Measurements from ENCODE around the gene NKPD1. TPM values are rescaled to one million over a fixed set of nuclear protein-coding genes. Genes with fewer than 3 reads are reported as not detected.

NKPD1 gene
- total RNA-seq, 2 experiments from 2014 or later, result 0.17 TPM; not detected in 1

DNA sequence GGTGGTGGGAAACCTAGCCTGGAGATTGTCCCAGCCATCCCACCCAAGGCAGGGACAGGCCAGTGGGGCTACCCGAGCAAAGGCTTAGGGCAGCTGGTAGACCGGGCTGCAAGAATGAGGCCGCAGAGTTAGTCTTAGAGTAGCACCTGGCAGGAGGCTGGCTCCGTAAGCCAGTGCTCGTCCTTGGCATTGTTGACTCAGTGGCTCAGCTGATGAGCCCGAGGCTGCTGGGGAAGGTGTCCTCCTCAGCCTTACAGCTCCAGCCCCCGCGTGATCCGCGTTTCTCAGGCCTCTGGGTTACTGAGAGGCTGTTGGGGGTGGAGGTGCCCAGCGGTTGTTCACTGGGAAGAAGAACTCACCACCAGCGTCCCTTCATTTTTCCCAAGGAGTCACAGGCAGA is 43.1 kb downstream of the NKPD1 start:
- no peaks in the 10 kb centered on the region for H3K36me3 Mint-ChIP-seq (ENCODE audit: low read depth)
- no peak for DNase-seq
- intact Hi-C loops (cut with micrococcal nuclease), result loop anchor here (2.0 to 5.0 kb wide), 2 partner anchors 25 to 40 kb away; partner anchors contain the start of genes GEMIN7, PPP1R37 and ZNF296
- H3K27me3 Mint-ChIP-seq (ENCODE audit: low read depth), result no peaks in the 10 kb centered on the region
- H3K9me3 Mint-ChIP-seq, result no peaks in the 10 kb centered on the region
- H3K27ac Mint-ChIP-seq, result no peak overlapping the region
- H3K4me1 Mint-ChIP-seq (ENCODE audit: low read depth), result peaks cover 66% of the 10 kb centered on the region
- H3K4me3 Mint-ChIP-seq, result no peak overlapping the region
- CTCF ChIA-PET, result interaction anchor here (0.7 to 1.2 kb wide), 4 partner anchors 9 to 30 kb away, joined by 3 to 5 read pairs (median 4); partner anchors contain the start of gene PPP1R37

DNA sequence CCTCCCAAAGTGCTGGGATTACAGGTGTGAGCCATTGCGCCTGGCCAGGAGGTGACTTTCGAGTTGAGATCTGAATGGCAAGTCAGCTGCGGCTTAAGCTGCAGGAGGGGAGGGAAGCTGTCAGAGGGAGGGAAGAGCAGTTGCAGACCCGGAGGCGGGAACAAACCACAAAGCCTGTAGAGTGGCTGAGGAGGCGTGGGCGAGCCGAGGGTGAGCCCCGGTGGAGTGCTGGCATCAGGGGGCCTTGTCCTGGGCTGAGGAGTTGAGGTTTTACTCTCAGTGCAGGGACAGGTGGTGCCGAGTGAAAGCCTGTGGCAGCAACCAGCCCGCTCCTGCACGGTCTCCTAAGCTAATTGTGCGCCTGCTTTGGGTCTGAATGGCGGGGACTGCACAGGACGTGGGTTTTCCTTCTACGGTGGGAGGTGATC is 43.6 kb downstream of the NKPD1 start:
- H3K4me1 Mint-ChIP-seq (ENCODE audit: low read depth), result peaks cover 66% of the 10 kb centered on the region
- H3K36me3 Mint-ChIP-seq (ENCODE audit: low read depth), result no peaks in the 10 kb centered on the region
- peak; percentile 81 for DNase-seq
- intact Hi-C loops (cut with micrococcal nuclease), result loop anchor here (2.0 to 5.0 kb wide), 2 partner anchors 24 to 40 kb away; partner anchors contain the start of genes GEMIN7, PPP1R37 and ZNF296
- CTCF ChIA-PET, result interaction anchor here (0.6 to 1.3 kb wide), 5 partner anchors 8 to 30 kb away, joined by 3 to 5 read pairs (median 3); partner anchors contain the start of gene PPP1R37
- H3K27ac Mint-ChIP-seq, result no peak overlapping the region
- no peaks in the 10 kb centered on the region for H3K27me3 Mint-ChIP-seq (ENCODE audit: low read depth)
- no peaks in the 10 kb centered on the region for H3K9me3 Mint-ChIP-seq
- H3K4me3 Mint-ChIP-seq, result no peak overlapping the region

- Mint-ChIP-seq H3K27me3 (ENCODE audit: low read depth) (no peaks in the 10 kb centered on the region), H3K27ac (no peak overlapping the region), H3K9me3 (no peaks in the 10 kb centered on the region), H3K36me3 (ENCODE audit: low read depth) (no peaks in the 10 kb centered on the region), H3K4me1 (ENCODE audit: low read depth) (peaks cover 61% of the 10 kb centered on the region), H3K4me3 (no peak overlapping the region)
- intact Hi-C loops (cut with micrococcal nuclease), result loop anchor here (2.0 to 5.0 kb wide), 2 partner anchors 23 to 39 kb away; partner anchors contain the start of genes GEMIN7, PPP1R37 and ZNF296
- no peak for DNase-seq
- CTCF ChIA-PET, result interaction anchor here (1.3 kb wide), 1 partner anchor 9 kb away, joined by 3 read pairs; no protein-coding TSS in a partner anchor
Measured at GRCh38 chr19:45115809-45116615, 44.8 kb downstream of the NKPD1 start.

GRCh38 chr19:45114116-45114515 is 46.7 kb downstream of the NKPD1 start:
- H3K9me3 Mint-ChIP-seq, result no peaks in the 10 kb centered on the region
- peaks cover 56% of the 10 kb centered on the region for H3K4me1 Mint-ChIP-seq (ENCODE audit: low read depth)
- no peak overlapping the region for H3K4me3 Mint-ChIP-seq
- no peaks in the 10 kb centered on the region for H3K36me3 Mint-ChIP-seq (ENCODE audit: low read depth)
- H3K27ac Mint-ChIP-seq, result no peak overlapping the region
- CTCF ChIA-PET, result interaction anchor here (1.0 to 1.2 kb wide), 2 partner anchors 11 to 12 kb away, joined by 4 read pairs; no protein-coding TSS in a partner anchor
- no peak for DNase-seq
- intact Hi-C loops (cut with micrococcal nuclease), result no loop called here
- H3K27me3 Mint-ChIP-seq (ENCODE audit: low read depth), result no peaks in the 10 kb centered on the region

- Mint-ChIP-seq H3K4me1 (ENCODE audit: low read depth) (peaks cover 51% of the 10 kb centered on the region), H3K27ac (no peak overlapping the region), H3K36me3 (ENCODE audit: low read depth) (no peaks in the 10 kb centered on the region), H3K9me3 (no peaks in the 10 kb centered on the region), H3K27me3 (ENCODE audit: low read depth) (no peaks in the 10 kb centered on the region), H3K4me3 (no peak overlapping the region)
- intact Hi-C loops (cut with micrococcal nuclease), result no loop called here
- CTCF ChIA-PET, result interaction anchor here (1.0 to 1.2 kb wide), 3 partner anchors 10 to 13 kb away, joined by 3 to 4 read pairs (median 4); no protein-coding TSS in a partner anchor
- DNase-seq, result no peak
Measured at GRCh38 chr19:45113628-45114027, 47.2 kb downstream of the NKPD1 start.

DNA sequence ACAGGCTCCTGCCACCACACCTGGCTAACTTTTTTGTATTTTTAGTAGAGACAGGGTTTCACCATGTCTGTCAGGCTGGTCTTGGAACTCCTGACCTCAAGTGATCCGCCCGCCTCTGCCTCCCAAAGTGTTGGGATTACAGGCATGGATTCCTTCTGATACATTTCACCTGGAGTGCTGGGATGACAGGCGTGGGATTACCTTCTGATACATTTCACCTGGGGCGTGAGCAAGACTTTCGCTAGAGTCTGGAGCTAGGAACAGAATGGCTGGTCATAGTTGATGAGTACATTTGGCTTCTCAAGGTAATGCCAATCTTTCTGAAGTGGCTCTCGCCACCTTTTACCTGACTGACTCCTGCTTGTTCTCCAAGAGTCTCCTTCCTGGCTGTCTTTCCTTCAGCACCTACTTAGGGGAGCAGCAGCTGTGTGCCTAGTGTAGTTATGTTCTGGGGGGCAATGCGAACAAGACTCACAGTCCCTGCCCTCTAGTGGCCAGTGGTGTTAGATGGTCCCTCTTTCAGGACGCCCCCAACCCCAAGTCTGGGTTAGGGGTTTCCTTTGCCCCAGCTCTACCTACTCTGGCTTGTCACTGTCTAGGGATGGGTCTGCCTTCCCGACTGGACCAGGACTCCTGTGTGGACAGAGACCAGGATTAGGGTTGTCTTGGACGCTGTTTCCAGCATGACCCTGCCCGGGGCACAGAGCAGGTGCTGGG is 48.5 kb downstream of the NKPD1 start:
- Mint-ChIP-seq H3K4me3 (no peak overlapping the region), H3K4me1 (ENCODE audit: low read depth) (peaks cover 42% of the 10 kb centered on the region), H3K27ac (no peak overlapping the region), H3K9me3 (no peaks in the 10 kb centered on the region), H3K36me3 (ENCODE audit: low read depth) (no peaks in the 10 kb centered on the region), H3K27me3 (ENCODE audit: low read depth) (no peaks in the 10 kb centered on the region)
- intact Hi-C loops (cut with micrococcal nuclease), result no loop called here
- CTCF ChIA-PET, result interaction anchor here (1.0 to 1.4 kb wide), 3 partner anchors 9 to 75 kb away, joined by 3 to 6 read pairs (median 3); no protein-coding TSS in a partner anchor
- no peak for DNase-seq

Other genes starting within 250 kb of the NKPD1 start
- gene APOC1, start 246.4 kb downstream of the NKPD1 start, total RNA-seq, result 1 to 10 TPM; 1.2 to 1.3 TPM
- gene APOC4, start 218.7 kb downstream of the NKPD1 start, total RNA-seq, result not detected
- gene APOC2, start 214.9 kb downstream of the NKPD1 start, total RNA-seq, result not detected
- gene CLPTM1, start 205.6 kb downstream of the NKPD1 start, total RNA-seq, result 10 to 100 TPM; 32.4 to 34.6 TPM
- 10 to 100 TPM; 55.4 to 57.3 TPM for gene RELB, start 159.5 kb downstream of the NKPD1 start, total RNA-seq
- 100 to 1,000 TPM; 106 to 113 TPM for gene CLASRP, start 121.9 kb downstream of the NKPD1 start, total RNA-seq
- gene ZNF296, start 84.5 kb downstream of the NKPD1 start, total RNA-seq, result 1 to 10 TPM; 1.1 to 1.4 TPM
- 10 to 100 TPM; 14.7 to 15.4 TPM for gene GEMIN7, start 81.7 kb downstream of the NKPD1 start, total RNA-seq
- 10 to 100 TPM; 10.2 to 10.3 TPM for gene PPP1R37, start 67.8 kb downstream of the NKPD1 start, total RNA-seq
- gene TRAPPC6A, start 17.3 kb upstream of the NKPD1 start, total RNA-seq, result 10 to 100 TPM; 28.1 to 28.4 TPM
- gene BLOC1S3, start 17.8 kb upstream of the NKPD1 start, total RNA-seq, result 1 to 10 TPM; 5.1 to 6.5 TPM
- not detected for gene EXOC3L2, start 84.4 kb upstream of the NKPD1 start, total RNA-seq
- 10 to 100 TPM; 13.0 to 15.7 TPM for gene MARK4, start 90.3 kb upstream of the NKPD1 start, total RNA-seq
- gene CKM, start 161.9 kb upstream of the NKPD1 start, total RNA-seq, result not detected
- gene KLC3, start 179.8 kb upstream of the NKPD1 start, total RNA-seq, result not detected
- 10 to 100 TPM; 20.6 to 22.9 TPM for gene ERCC2, start 209.6 kb upstream of the NKPD1 start, total RNA-seq
- gene PPP1R13L, start 244.1 kb upstream of the NKPD1 start, total RNA-seq, result 1 to 10 TPM; 4.0 to 4.8 TPM
- gene POLR1G, start 245.7 kb upstream of the NKPD1 start, total RNA-seq, result 1 to 10 TPM; 7.4 to 7.6 TPM